HepG2 (cell line): ENCODE results near the gene OAS2. TPM values are rescaled to one million over a fixed set of nuclear protein-coding genes. Genes with fewer than 3 reads are reported as not detected.

Experiments used
- ATAC-seq: fragments of 200-7000 bp; cut with Tn5 transposase; 3 replicates; pipeline ENCODE4 v1.9.1; 2020; ENCODE audit warnings: mild to moderate bottlenecking, moderate library complexity
- BruUV-seq: library from RNA; stranded (reverse); fragments of 400-500 nt; replicated peaks from 2 replicates; lab custom pipeline; 2021; lab: Mats Ljungman, UMichigan
- CTCF ChIA-PET: fragments of 300-600 bp; formaldehyde crosslinking; extraction: SDS; loops from one replicate; lab custom pipeline; 2021; ENCODE audit warnings: low total read pairs, inconsistent platforms, low intra/inter-chr PET ratio; lab: Yijun Ruan, JAX
- POLR2A ChIA-PET: fragments of 350-600 bp; sonication (Branson Sonifier 250); formaldehyde crosslinking; loops from one replicate; lab custom pipeline; 2020; ENCODE audit warnings: antibody characterized with exemption, inconsistent platforms; lab: Yijun Ruan, JAX
- DNase-seq: peaks from one replicate; pipeline ENCODE4 v3.0.0-alpha.2; 2015; ENCODE audit warnings: low spot score
- FAIRE-seq: peaks from 3 replicates; lab custom pipeline; 2011; peaks lifted over from hg19 to GRCh38; lab: Jason Lieb, UNC
- H2AFZ ChIP-seq: one replicate; pipeline ENCODE4 v1.6.1; 2011; ENCODE audit warnings: low read length, inconsistent platforms
- H3K27ac ChIP-seq: fragments of 300-600 bp; 3 replicates; pipeline ENCODE4 v1.8.0; 2011; ENCODE audit warnings: mixed run types, mild to moderate bottlenecking, mixed read lengths, low read length, inconsistent platforms; ENCODE audit not compliant: insufficient read depth; ENCODE audit errors: extremely low read length
- H3K27me3 ChIP-seq, 2 experiments: fragments of 200-600 bp in 1 of 2; 2 replicates in 1 of 2; 3 replicates in 1 of 2; pipeline versions ENCODE4 v1.6.0 to v1.8.0; 2011; ENCODE audit warnings: low read length in 2 of 2, mild to moderate bottlenecking in 2 of 2, moderate library complexity in 2 of 2, inconsistent platforms in 1 of 2; ENCODE audit not compliant: insufficient read depth in 2 of 2, control insufficient read depth in 1 of 2
- H3K36me3 ChIP-seq, 2 experiments: fragments of 200-600 bp in 1 of 2; replicated peaks in 1 of 2; 2 replicates in 1 of 2; 3 replicates in 1 of 2; pipeline versions ENCODE4 v1.5.1 to v1.8.0; 2011; ENCODE audit warnings: low read length in 2 of 2, inconsistent platforms in 1 of 2; ENCODE audit not compliant: insufficient read depth in 2 of 2, control insufficient read depth in 1 of 2
- H3K4me1 ChIP-seq: 2 replicates; pipeline ENCODE4 v1.5.1; 2012; ENCODE audit warnings: low read length, inconsistent platforms; ENCODE audit not compliant: insufficient read depth
- H3K4me2 ChIP-seq: 2 replicates; pipeline ENCODE4 v1.6.0; 2011; ENCODE audit warnings: low read depth, low read length, inconsistent platforms
- H3K4me3 ChIP-seq, 3 experiments: fragments of 200-600 bp in 1 of 3; sonication (generic), shearing (Covaris generic) in 1 of 3; replicated peaks in 1 of 3; 2 replicates each; pipeline ENCODE4 v1.5.1; 2011 to 2016; ENCODE audit warnings: low read length in 3 of 3, inconsistent platforms in 2 of 3, low read depth in 2 of 3, mild to moderate bottlenecking in 2 of 3, control low read depth in 1 of 3, mixed read lengths in 1 of 3; ENCODE audit not compliant: insufficient read depth in 1 of 3
- H3K79me2 ChIP-seq: one replicate; pipeline ENCODE4 v1.6.1; 2011; ENCODE audit warnings: low read length, inconsistent platforms; ENCODE audit not compliant: insufficient read depth
- H3K9ac ChIP-seq: 2 replicates; pipeline ENCODE4 v1.6.0; 2011; ENCODE audit warnings: mild to moderate bottlenecking, low read depth, low read length, inconsistent platforms; ENCODE audit not compliant: insufficient read depth
- H3K9me3 ChIP-seq: 2 replicates; pipeline ENCODE4 v1.5.1; 2012; ENCODE audit warnings: mild to moderate bottlenecking, low read length
- H4K20me1 ChIP-seq: 2 replicates; pipeline ENCODE4 v1.6.0; 2011; ENCODE audit warnings: inconsistent platforms, mild to moderate bottlenecking, low read length, moderate library complexity; ENCODE audit not compliant: insufficient read depth
- ATF7-NPFF ChIP-seq: sonication (generic); formaldehyde crosslinking; IDR thresholded peaks from 2 replicates; pipeline ENCODE4 v1.8.1; 2023; ENCODE audit warnings: mild to moderate bottlenecking, low read depth, missing genetic modification reagents, moderate library complexity
- BATF2 ChIP-seq: sonication (generic); formaldehyde crosslinking; IDR thresholded peaks from 2 replicates; pipeline ENCODE4 v1.8.0; 2022; ENCODE audit warnings: mild to moderate bottlenecking, missing genetic modification reagents, moderate library complexity
- BRF2 ChIP-seq: sonication (generic); formaldehyde crosslinking; IDR thresholded peaks from 2 replicates; pipeline ENCODE4 v1.8.1; 2022; ENCODE audit warnings: mild to moderate bottlenecking, missing genetic modification reagents
- GZF1 ChIP-seq: sonication (generic); formaldehyde crosslinking; IDR thresholded peaks from 2 replicates; pipeline ENCODE4 v1.5.1; 2020; ENCODE audit warnings: mild to moderate bottlenecking, missing genetic modification reagents
- MAFG ChIP-seq: sonication (generic); formaldehyde crosslinking; IDR thresholded peaks from 2 replicates; pipeline ENCODE4 v1.5.1; 2020; ENCODE audit warnings: mild to moderate bottlenecking, missing genetic modification reagents
- SCMH1 ChIP-seq: sonication (generic); formaldehyde crosslinking; IDR thresholded peaks from 2 replicates; pipeline ENCODE4 v1.9.0; 2021; ENCODE audit warnings: missing genetic modification reagents, mild to moderate bottlenecking, borderline replicate concordance
- THAP11 ChIP-seq: IDR thresholded peaks from 2 replicates; pipeline ENCODE4 v1.6.1; 2016; ENCODE audit warnings: missing biosample characterization, missing genetic modification reagents
- ZNF18 ChIP-seq: sonication (generic); formaldehyde crosslinking; IDR thresholded peaks from 2 replicates; pipeline ENCODE4 v1.8.0; 2022; ENCODE audit warnings: mild to moderate bottlenecking, missing genetic modification reagents; ENCODE audit not compliant: insufficient replicate concordance
- WGBS: methylation state at CpG from one replicate; pipeline ENCODE4 v1.1.6; 2017; ENCODE audit warnings: low lambda C conversion rate; 5-methylcytosine and 5-hydroxymethylcytosine counted together
- in situ Hi-C: cut with HindIII; loops from 2 replicates; pipeline ENCODE4 v1.10.0; 2017; ENCODE audit warnings: low pct_unique_long_range_greater_than_20kb; ENCODE audit not compliant: extremely low pct_ligation_motif_present
- intact Hi-C: fragments of 100-400 bp; cut with micrococcal nuclease; formaldehyde crosslinking; loops from one replicate; pipeline ENCODE4 v1.10.0; 2022; ENCODE audit not compliant: unreplicated experiment
- polyA plus RNA-seq, 8 experiments: library from polyadenylated mRNA; depleted of rRNA in 3 of 8; stranded (reverse) in 7 of 8; unstranded in 1 of 8; fragments of >200 nt; fragmentation: Illumina TruSeq in 4 of 8; extraction: Trizol in 4 of 8; gene quantifications; 2 replicates each; pipeline versions ENCODE4 v1.2.1 to v1.2.3, GENCODE V29; 2011 to 2016; ENCODE audit warnings: low read depth in 4 of 8, missing spikeins in 1 of 8, mixed read lengths in 1 of 8; ENCODE audit not compliant: insufficient read depth in 1 of 8
- total RNA-seq, 5 experiments: library from RNA; depleted of rRNA; stranded (reverse); fragments of >200 nt; fragmentation: Illumina TruSeq; extraction: Trizol; gene quantifications; 2 replicates each; pipeline ENCODE4 v1.2.3, GENCODE V29; 2016; ENCODE audit warnings: low read depth in 1 of 5
- TF ChIP-seq, protein P1 (sequence below): sonication (generic); formaldehyde crosslinking; IDR thresholded peaks from 2 replicates; pipeline ENCODE4 v1.5.0; 2020; ENCODE audit warnings: mild to moderate bottlenecking, missing genetic modification reagents, borderline replicate concordance

The OAS2 gene
- total and polyA plus RNA-seq, 2 of the 13 experiments (the other 11 are each of a cell fraction or from before 2014, with no cell fraction given) = 0.05 to 0.24 TPM

GRCh38 chr12:113021500-113021899, 43.2 kb downstream of the OAS2 start:
- peaks cover 0 to 3% of the 10 kb centered on the region in 2 experiments; a peak in 1 of 5 replicates for H3K27me3 ChIP-seq
- DNase-seq = no peak
- H3K36me3 ChIP-seq = no peaks in the 10 kb centered on the region
- no peak for ATAC-seq
- H3K9ac ChIP-seq = no peak overlapping the region
- H2AFZ ChIP-seq = no peak overlapping the region
- ChIA-PET CTCF (no interaction called here), POLR2A (no interaction called here)
- H3K4me1 ChIP-seq = no peaks in the 10 kb centered on the region
- no TSS peak for BruUV-seq
- no peak for FAIRE-seq
- H3K4me2 ChIP-seq = no peak overlapping the region
- no peaks in the 10 kb centered on the region for H3K79me2 ChIP-seq
- 0% methylated on average over 1 of the region's 1 CpG for WGBS
- no peaks in the 10 kb centered on the region for H3K9me3 ChIP-seq
- H4K20me1 ChIP-seq = no peaks in the 10 kb centered on the region
- H3K4me3 ChIP-seq = no peak overlapping the region
- intact Hi-C loops = no loop called here
- no peak overlapping the region for H3K27ac ChIP-seq
- in situ Hi-C loops = no loop called here
- TF ChIP-seq, protein P1, sequence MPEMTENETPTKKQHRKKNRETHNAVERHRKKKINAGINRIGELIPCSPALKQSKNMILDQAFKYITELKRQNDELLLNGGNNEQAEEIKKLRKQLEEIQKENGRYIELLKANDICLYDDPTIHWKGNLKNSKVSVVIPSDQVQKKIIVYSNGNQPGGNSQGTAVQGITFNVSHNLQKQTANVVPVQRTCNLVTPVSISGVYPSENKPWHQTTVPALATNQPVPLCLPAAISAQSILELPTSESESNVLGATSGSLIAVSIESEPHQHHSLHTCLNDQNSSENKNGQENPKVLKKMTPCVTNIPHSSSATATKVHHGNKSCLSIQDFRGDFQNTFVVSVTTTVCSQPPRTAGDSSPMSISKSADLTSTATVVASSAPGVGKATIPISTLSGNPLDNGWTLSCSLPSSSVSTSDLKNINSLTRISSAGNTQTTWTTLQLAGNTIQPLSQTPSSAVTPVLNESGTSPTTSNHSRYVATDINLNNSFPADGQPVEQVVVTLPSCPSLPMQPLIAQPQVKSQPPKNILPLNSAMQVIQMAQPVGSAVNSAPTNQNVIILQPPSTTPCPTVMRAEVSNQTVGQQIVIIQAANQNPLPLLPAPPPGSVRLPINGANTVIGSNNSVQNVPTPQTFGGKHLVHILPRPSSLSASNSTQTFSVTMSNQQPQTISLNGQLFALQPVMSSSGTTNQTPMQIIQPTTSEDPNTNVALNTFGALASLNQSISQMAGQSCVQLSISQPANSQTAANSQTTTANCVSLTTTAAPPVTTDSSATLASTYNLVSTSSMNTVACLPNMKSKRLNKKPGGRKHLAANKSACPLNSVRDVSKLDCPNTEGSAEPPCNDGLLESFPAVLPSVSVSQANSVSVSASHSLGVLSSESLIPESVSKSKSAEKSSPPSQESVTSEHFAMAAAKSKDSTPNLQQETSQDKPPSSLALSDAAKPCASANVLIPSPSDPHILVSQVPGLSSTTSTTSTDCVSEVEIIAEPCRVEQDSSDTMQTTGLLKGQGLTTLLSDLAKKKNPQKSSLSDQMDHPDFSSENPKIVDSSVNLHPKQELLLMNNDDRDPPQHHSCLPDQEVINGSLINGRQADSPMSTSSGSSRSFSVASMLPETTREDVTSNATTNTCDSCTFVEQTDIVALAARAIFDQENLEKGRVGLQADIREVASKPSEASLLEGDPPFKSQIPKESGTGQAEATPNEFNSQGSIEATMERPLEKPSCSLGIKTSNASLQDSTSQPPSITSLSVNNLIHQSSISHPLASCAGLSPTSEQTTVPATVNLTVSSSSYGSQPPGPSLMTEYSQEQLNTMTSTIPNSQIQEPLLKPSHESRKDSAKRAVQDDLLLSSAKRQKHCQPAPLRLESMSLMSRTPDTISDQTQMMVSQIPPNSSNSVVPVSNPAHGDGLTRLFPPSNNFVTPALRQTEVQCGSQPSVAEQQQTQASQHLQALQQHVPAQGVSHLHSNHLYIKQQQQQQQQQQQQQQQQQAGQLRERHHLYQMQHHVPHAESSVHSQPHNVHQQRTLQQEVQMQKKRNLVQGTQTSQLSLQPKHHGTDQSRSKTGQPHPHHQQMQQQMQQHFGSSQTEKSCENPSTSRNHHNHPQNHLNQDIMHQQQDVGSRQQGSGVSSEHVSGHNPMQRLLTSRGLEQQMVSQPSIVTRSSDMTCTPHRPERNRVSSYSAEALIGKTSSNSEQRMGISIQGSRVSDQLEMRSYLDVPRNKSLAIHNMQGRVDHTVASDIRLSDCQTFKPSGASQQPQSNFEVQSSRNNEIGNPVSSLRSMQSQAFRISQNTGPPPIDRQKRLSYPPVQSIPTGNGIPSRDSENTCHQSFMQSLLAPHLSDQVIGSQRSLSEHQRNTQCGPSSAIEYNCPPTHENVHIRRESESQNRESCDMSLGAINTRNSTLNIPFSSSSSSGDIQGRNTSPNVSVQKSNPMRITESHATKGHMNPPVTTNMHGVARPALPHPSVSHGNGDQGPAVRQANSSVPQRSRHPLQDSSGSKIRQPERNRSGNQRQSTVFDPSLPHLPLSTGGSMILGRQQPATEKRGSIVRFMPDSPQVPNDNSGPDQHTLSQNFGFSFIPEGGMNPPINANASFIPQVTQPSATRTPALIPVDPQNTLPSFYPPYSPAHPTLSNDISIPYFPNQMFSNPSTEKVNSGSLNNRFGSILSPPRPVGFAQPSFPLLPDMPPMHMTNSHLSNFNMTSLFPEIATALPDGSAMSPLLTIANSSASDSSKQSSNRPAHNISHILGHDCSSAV (CRISPR knock-in tag) = no peak
- TF ChIP-seq GZF1 (CRISPR knock-in tag) (no peak), ATF7-NPFF (CRISPR knock-in tag) (no peak), BATF2 (CRISPR knock-in tag) (no peak), MAFG (CRISPR knock-in tag) (no peak), ZNF18 (CRISPR knock-in tag) (no peak), BRF2 (CRISPR knock-in tag) (no peak), THAP11 (CRISPR knock-in tag) (no peak), SCMH1 (CRISPR knock-in tag) (no peak)
